Fibroblast of gingiva (primary cell): ENCODE results near the gene PHLDA1.

Experiments
- DNase-seq: peaks from one replicate; pipeline ENCODE4 v3.0.0-alpha.2; 2011; ENCODE audit warnings: low read depth

PHLDA1 gene

GRCh38 chr12:76031414-76032042, at the start of gene PHLDA1:
Gene PHLDA1 (minus strand): TSS chr12:76031776.
- peak; percentile 99 for DNase-seq

- no peak for DNase-seq
Observed at GRCh38 chr12:76080729-76081415, 49.3 kb upstream of the PHLDA1 start.

- no peak for DNase-seq
Observed at GRCh38 chr12:76080017-76080728, 48.6 kb upstream of the PHLDA1 start.

- no peak for DNase-seq
Observed at GRCh38 chr12:76078748-76079147, 47.2 kb upstream of the PHLDA1 start.

- no peak for DNase-seq
Observed at GRCh38 chr12:76075448-76075847, 43.9 kb upstream of the PHLDA1 start.

- no peak for DNase-seq
Observed at GRCh38 chr12:76074701-76075336, 43.2 kb upstream of the PHLDA1 start.

- DNase-seq = no peak
Observed at GRCh38 chr12:76073561-76073960, 42.0 kb upstream of the PHLDA1 start.

- DNase-seq = no peak
Observed at GRCh38 chr12:76072568-76072967, 41.0 kb upstream of the PHLDA1 start.

GRCh38 chr12:76069339-76069738, 37.8 kb upstream of the PHLDA1 start:
- DNase-seq = no peak

- DNase-seq = no peak
Observed at GRCh38 chr12:76065917-76066316, 34.3 kb upstream of the PHLDA1 start.

GRCh38 chr12:76064904-76065303, 33.3 kb upstream of the PHLDA1 start:
- DNase-seq = no peak

- DNase-seq = no peak
Observed at GRCh38 chr12:76060111-76060510, 28.5 kb upstream of the PHLDA1 start.

- DNase-seq = no peak
Observed at GRCh38 chr12:76057326-76057725, 25.8 kb upstream of the PHLDA1 start.

GRCh38 chr12:76055393-76055792, 23.8 kb upstream of the PHLDA1 start:
- no peak for DNase-seq

- DNase-seq = no peak
Observed at GRCh38 chr12:76049575-76050251, 18.1 kb upstream of the PHLDA1 start.

- DNase-seq = no peak
Observed at GRCh38 chr12:76047742-76048141, 16.2 kb upstream of the PHLDA1 start.

- no peak for DNase-seq
Observed at GRCh38 chr12:76047060-76047459, 15.5 kb upstream of the PHLDA1 start.

GRCh38 chr12:76043377-76043776, 11.8 kb upstream of the PHLDA1 start:
- DNase-seq = no peak

- DNase-seq = no peak
Observed at GRCh38 chr12:76042147-76042546, 10.6 kb upstream of the PHLDA1 start.

GRCh38 chr12:76041406-76041805, 9.8 kb upstream of the PHLDA1 start:
- DNase-seq = no peak

- DNase-seq = no peak
Observed at GRCh38 chr12:76040461-76040860, 8.9 kb upstream of the PHLDA1 start.

GRCh38 chr12:76038176-76038575, 6.6 kb upstream of the PHLDA1 start:
- no peak for DNase-seq
